ENCODE data around the gene PTPN4. TPM values are rescaled to one million over a fixed set of nuclear protein-coding genes. Genes with fewer than 3 reads are reported as not detected.
"Not testable (repeated sequence)": the region's sequence is repeated elsewhere in the genome, so short reads cannot be mapped to it uniquely, and the experiment has no call there.

Gene PTPN4
- total RNA-seq, 4 donors from 2014 or later, result 35.6 to 61.5 (median 51.6) TPM

DNA sequence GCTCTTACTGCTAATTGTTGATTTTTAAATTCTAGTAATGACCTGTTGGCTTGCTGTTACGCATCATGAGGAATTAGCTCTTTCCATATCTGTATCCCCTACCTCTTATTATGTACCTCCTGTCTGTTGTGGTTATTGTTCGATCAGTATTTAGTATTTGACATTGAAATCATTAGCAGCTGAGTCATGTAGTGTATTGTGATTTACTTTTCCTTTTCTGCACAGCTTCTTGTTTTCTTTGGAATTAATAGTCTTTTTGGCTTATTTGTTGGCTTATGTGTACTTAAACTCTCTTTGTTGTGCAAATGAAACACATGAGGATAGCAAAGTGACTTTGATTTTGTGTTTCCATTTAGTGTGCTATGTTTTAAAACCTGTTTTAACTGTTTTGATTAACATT is 257.5 kb downstream of the PTPN4 start:
- Histone ChIP-seq H3K4me1 (no peaks in the 10 kb centered on the region), H3K27ac (no peak overlapping the region), H3K9me3 (no peaks in the 10 kb centered on the region), H3K36me3 (no peaks in the 10 kb centered on the region), H3K27me3 (no peaks in the 10 kb centered on the region), H3K4me3 (no peak overlapping the region)
- intact Hi-C loops (cut with DNase I; ENCODE audit: low total_unique reads), result no loop called here
- no peak for DNase-seq
- TF ChIP-seq POLR2A (IDR thresholded peaks at IDR 0.05), result no peak
- TF ChIP-seq, protein P1, sequence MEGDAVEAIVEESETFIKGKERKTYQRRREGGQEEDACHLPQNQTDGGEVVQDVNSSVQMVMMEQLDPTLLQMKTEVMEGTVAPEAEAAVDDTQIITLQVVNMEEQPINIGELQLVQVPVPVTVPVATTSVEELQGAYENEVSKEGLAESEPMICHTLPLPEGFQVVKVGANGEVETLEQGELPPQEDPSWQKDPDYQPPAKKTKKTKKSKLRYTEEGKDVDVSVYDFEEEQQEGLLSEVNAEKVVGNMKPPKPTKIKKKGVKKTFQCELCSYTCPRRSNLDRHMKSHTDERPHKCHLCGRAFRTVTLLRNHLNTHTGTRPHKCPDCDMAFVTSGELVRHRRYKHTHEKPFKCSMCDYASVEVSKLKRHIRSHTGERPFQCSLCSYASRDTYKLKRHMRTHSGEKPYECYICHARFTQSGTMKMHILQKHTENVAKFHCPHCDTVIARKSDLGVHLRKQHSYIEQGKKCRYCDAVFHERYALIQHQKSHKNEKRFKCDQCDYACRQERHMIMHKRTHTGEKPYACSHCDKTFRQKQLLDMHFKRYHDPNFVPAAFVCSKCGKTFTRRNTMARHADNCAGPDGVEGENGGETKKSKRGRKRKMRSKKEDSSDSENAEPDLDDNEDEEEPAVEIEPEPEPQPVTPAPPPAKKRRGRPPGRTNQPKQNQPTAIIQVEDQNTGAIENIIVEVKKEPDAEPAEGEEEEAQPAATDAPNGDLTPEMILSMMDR (IDR thresholded peaks at IDR 0.05), result no peak

DNA sequence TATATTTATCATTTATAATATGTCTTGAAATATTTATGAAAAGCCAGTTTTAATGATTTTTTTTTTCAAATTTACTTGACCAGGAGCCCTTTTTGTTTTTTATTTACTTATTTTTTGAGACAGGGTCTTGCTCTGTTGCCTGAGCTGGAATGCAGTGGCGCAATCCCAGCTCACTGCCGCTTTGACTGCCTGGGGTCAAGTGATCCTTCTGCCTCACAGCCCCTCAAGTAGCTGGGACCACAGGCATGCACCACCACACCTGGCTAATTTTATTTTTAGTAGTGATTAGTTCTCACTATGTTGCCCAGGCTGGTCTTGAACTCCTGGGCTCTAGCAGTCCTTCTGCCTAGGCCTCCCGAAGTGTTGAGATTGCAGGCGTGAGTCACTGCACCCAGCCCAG is 258.8 kb downstream of the PTPN4 start:
- no peak for TF ChIP-seq POLR2A (IDR thresholded peaks at IDR 0.05)
- TF ChIP-seq, protein P1 (IDR thresholded peaks at IDR 0.05), result no peak
- Histone ChIP-seq H3K36me3 (no peaks in the 10 kb centered on the region), H3K4me1 (no peaks in the 10 kb centered on the region), H3K27ac (no peak overlapping the region), H3K4me3 (no peak overlapping the region), H3K27me3 (no peaks in the 10 kb centered on the region), H3K9me3 (no peaks in the 10 kb centered on the region)
- no peak for DNase-seq
- intact Hi-C loops (cut with DNase I; ENCODE audit: low total_unique reads), result no loop called here

DNA sequence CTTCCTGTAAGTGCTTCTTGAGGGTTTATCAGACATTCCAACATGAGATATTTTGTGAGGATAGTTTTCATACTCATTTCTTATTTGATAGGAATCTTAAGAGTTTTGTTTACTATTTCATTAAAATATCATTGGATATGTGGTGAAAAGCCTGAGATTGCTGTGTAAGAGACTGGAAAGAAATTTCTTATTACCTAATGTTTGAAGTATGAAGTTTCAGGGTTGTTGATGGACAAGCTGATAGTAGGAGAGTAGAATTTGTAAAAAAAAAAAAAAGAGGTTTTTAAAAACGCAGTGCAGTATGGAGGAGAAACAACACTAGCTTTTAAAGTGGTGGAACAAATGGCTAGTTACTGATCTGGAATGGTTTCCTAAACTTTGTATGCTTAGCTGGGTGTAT is 260.8 kb downstream of the PTPN4 start:
- no peaks in the 10 kb centered on the region for H3K9me3 ChIP-seq
- H3K27ac ChIP-seq, result no peak overlapping the region

DNA sequence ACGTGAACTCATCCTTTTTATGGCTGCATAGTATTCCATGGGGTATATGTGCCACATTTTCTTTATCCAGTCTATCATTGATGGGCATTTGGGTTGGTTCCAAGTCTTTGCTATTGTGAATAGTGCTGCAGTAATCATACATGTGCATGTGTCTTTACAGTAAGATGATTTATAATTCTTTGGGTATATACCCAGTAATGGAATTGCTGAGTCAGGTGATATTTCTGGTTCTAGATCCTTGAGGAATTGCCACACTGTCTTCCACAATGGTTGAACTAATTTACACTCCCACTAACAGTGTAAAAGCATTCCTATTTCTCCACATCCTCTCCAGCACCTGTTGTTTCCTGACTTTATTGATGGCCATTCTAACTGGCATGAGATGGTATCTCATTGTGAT is 262.8 kb downstream of the PTPN4 start:
- H3K27me3 ChIP-seq; intact Hi-C loops (cut with DNase I; ENCODE audit: low total_unique reads); H3K27ac ChIP-seq; H3K9me3 ChIP-seq; DNase-seq; H3K4me3 ChIP-seq; H3K4me1 ChIP-seq; H3K36me3 ChIP-seq: not testable (repeated sequence)

More for the DNA sequence above, 260.8 kb downstream of the PTPN4 start:
- intact Hi-C loops (cut with DNase I; ENCODE audit: low total_unique reads), result no loop called here
- Histone ChIP-seq H3K36me3 (no peaks in the 10 kb centered on the region), H3K27me3 (no peaks in the 10 kb centered on the region), H3K4me3 (no peak overlapping the region), H3K4me1 (no peaks in the 10 kb centered on the region)
- DNase-seq, result no peak
- TF ChIP-seq, protein P1 (IDR thresholded peaks at IDR 0.05), result no peak
- no peak for TF ChIP-seq POLR2A (IDR thresholded peaks at IDR 0.05)

GRCh38 chr2:120026890-120027289 is 267.2 kb downstream of the PTPN4 start:
- no peaks in the 10 kb centered on the region for H3K27me3 ChIP-seq
- no peak for DNase-seq
- H3K27ac ChIP-seq, result no peak overlapping the region
- no peaks in the 10 kb centered on the region for H3K36me3 ChIP-seq
- no peak overlapping the region for H3K4me3 ChIP-seq
- H3K4me1 ChIP-seq, result no peaks in the 10 kb centered on the region
- H3K9me3 ChIP-seq, result no peaks in the 10 kb centered on the region
- intact Hi-C loops (cut with DNase I; ENCODE audit: low total_unique reads), result no loop called here
- TF ChIP-seq, protein P1 (IDR thresholded peaks at IDR 0.05), result no peak
- no peak for TF ChIP-seq POLR2A (IDR thresholded peaks at IDR 0.05)

- Histone ChIP-seq H3K4me1 (no peaks in the 10 kb centered on the region), H3K27me3 (no peaks in the 10 kb centered on the region), H3K27ac (no peak overlapping the region), H3K36me3 (no peaks in the 10 kb centered on the region), H3K4me3 (no peak overlapping the region), H3K9me3 (no peaks in the 10 kb centered on the region)
- no peak for DNase-seq
- intact Hi-C loops (cut with DNase I; ENCODE audit: low total_unique reads), result no loop called here
- no peak for TF ChIP-seq POLR2A (IDR thresholded peaks at IDR 0.05)
- TF ChIP-seq, protein P1 (IDR thresholded peaks at IDR 0.05), result no peak
These were observed 269.1 kb downstream of the PTPN4 start for GRCh38 chr2:120028795-120029194.

Measured in uterus (tissue), 4 donors.